Measurements from ENCODE around the gene C1orf50.

DNA sequence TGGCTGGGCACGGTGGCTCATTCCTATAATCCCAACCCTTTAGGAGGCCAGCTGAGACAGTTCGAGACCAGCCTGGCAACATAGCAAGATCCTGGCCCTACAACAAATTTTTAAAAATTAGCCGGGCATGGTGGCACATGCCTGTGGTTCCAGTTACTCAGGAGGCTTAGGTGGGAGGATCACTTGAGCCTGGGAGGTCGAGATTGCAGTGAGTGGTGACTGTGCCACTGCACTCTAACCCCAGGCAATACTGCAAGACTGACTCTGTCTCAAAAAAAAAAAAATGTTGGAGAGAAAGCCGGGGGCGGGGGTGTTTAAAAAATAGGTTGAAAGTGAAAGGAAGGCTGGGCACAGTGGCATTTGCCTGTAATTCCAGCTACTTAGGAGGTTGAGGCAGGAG lies 43.5 kb upstream of the C1orf50 start:
- TF ChIP-seq, protein P1, sequence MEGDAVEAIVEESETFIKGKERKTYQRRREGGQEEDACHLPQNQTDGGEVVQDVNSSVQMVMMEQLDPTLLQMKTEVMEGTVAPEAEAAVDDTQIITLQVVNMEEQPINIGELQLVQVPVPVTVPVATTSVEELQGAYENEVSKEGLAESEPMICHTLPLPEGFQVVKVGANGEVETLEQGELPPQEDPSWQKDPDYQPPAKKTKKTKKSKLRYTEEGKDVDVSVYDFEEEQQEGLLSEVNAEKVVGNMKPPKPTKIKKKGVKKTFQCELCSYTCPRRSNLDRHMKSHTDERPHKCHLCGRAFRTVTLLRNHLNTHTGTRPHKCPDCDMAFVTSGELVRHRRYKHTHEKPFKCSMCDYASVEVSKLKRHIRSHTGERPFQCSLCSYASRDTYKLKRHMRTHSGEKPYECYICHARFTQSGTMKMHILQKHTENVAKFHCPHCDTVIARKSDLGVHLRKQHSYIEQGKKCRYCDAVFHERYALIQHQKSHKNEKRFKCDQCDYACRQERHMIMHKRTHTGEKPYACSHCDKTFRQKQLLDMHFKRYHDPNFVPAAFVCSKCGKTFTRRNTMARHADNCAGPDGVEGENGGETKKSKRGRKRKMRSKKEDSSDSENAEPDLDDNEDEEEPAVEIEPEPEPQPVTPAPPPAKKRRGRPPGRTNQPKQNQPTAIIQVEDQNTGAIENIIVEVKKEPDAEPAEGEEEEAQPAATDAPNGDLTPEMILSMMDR (IDR thresholded peaks at IDR 0.05; ENCODE audit: insufficient read depth, low read length): no peak
- TF ChIP-seq, protein P2, sequence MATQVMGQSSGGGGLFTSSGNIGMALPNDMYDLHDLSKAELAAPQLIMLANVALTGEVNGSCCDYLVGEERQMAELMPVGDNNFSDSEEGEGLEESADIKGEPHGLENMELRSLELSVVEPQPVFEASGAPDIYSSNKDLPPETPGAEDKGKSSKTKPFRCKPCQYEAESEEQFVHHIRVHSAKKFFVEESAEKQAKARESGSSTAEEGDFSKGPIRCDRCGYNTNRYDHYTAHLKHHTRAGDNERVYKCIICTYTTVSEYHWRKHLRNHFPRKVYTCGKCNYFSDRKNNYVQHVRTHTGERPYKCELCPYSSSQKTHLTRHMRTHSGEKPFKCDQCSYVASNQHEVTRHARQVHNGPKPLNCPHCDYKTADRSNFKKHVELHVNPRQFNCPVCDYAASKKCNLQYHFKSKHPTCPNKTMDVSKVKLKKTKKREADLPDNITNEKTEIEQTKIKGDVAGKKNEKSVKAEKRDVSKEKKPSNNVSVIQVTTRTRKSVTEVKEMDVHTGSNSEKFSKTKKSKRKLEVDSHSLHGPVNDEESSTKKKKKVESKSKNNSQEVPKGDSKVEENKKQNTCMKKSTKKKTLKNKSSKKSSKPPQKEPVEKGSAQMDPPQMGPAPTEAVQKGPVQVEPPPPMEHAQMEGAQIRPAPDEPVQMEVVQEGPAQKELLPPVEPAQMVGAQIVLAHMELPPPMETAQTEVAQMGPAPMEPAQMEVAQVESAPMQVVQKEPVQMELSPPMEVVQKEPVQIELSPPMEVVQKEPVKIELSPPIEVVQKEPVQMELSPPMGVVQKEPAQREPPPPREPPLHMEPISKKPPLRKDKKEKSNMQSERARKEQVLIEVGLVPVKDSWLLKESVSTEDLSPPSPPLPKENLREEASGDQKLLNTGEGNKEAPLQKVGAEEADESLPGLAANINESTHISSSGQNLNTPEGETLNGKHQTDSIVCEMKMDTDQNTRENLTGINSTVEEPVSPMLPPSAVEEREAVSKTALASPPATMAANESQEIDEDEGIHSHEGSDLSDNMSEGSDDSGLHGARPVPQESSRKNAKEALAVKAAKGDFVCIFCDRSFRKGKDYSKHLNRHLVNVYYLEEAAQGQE (IDR thresholded peaks at IDR 0.05; ENCODE audit: insufficient replicate concordance, low read depth): no peak
- TF ChIP-seq POLR2AphosphoS5 (IDR thresholded peaks at IDR 0.05; ENCODE audit: low read depth): no peak

All from HL-60 (cell line).